Osteocyte (in vitro differentiated cells): Measurements from ENCODE around the gene FBXL16. TPM values are rescaled to one million over a fixed set of nuclear protein-coding genes. Genes with fewer than 3 reads are reported as not detected.
"Not testable (repeated sequence)": the region's sequence is repeated elsewhere in the genome, so short reads cannot be mapped to it uniquely, and the experiment has no call there.

Experiments used
- DNase-seq: peaks from one replicate; pipeline ENCODE4 v3.0.0; 2021; ENCODE audit warnings: mixed read lengths; ENCODE audit not compliant: unreplicated experiment; ENCODE audit errors: extremely low spot score
- H3K27ac Mint-ChIP-seq: one replicate; pipeline ENCODE4 v1.8.0; 2021; ENCODE audit warnings: mild to moderate bottlenecking, mixed read lengths; ENCODE audit not compliant: unreplicated experiment
- H3K27me3 Mint-ChIP-seq: one replicate; pipeline ENCODE4 v1.8.0; 2021; ENCODE audit warnings: mixed read lengths; ENCODE audit not compliant: unreplicated experiment
- H3K36me3 Mint-ChIP-seq: one replicate; pipeline ENCODE4 v1.8.0; 2021; ENCODE audit warnings: mixed read lengths; ENCODE audit not compliant: unreplicated experiment
- H3K4me1 Mint-ChIP-seq: one replicate; pipeline ENCODE4 v1.8.0; 2021; ENCODE audit warnings: mixed read lengths; ENCODE audit not compliant: unreplicated experiment
- H3K4me3 Mint-ChIP-seq: one replicate; pipeline ENCODE4 v1.8.0; 2021; ENCODE audit warnings: mild to moderate bottlenecking, moderate library complexity, mixed read lengths; ENCODE audit not compliant: unreplicated experiment
- H3K9me3 Mint-ChIP-seq: one replicate; pipeline ENCODE4 v1.8.0; 2021; ENCODE audit warnings: mixed read lengths; ENCODE audit not compliant: unreplicated experiment
- total RNA-seq: library from RNA; stranded (reverse); gene quantifications from 2 replicates; pipeline ENCODE4 v1.2.1, GENCODE V29; 2021
- TF ChIP-seq, protein P1 (sequence below): fragments of 200-600 bp; sonication (generic); IDR thresholded peaks from 2 replicates; pipeline ENCODE4 v1.5.0; 2021; ENCODE audit warnings: antibody characterized with exemption, mild to moderate bottlenecking, moderate library complexity

The FBXL16 gene
- total RNA-seq, 1 donor from 2014 or later: 0.32 TPM

DNA sequence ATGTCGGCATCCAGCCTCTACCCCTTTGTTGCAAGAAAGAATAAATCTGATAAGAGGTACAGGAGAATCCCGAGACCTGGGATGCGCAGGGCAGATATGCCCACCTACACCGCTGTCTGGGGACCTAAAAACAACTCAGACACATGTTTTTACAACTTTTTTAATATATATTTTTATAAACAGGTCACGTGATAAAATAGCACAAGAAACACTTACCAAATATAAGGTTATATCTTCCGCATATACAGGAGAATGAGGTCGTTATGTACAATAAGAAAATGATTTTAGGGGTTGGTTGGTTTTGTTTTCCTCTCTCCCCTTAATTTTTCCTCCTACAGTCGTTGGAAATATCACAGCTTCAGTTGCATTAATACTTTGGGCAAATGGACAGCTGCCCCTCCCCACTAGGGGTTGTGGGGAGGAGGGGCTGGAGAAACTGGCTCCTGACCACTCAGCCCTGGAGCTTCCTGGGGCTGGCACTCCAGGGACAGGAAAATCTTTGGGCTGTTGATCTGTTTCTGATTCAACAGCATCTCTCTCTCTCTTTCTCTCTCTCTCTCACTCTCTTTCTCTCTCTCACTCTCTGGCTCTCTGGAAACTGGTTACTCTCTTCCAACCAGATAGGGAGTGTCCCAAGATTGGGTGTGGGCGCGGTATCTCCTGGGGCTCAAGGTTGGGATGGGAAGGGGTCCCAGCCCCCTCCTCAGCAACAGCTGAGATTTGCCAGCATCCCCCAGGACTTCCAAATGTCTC, 13.1 kb downstream of the FBXL16 start:
- peaks cover 17% of the 10 kb centered on the region for H3K4me1 Mint-ChIP-seq
- no peak overlapping the region for H3K4me3 Mint-ChIP-seq
- no peak for DNase-seq
- no peaks in the 10 kb centered on the region for H3K36me3 Mint-ChIP-seq
- H3K27me3 Mint-ChIP-seq: peaks cover 29% of the 10 kb centered on the region
- H3K9me3 Mint-ChIP-seq: no peaks in the 10 kb centered on the region
- TF ChIP-seq, protein P1, sequence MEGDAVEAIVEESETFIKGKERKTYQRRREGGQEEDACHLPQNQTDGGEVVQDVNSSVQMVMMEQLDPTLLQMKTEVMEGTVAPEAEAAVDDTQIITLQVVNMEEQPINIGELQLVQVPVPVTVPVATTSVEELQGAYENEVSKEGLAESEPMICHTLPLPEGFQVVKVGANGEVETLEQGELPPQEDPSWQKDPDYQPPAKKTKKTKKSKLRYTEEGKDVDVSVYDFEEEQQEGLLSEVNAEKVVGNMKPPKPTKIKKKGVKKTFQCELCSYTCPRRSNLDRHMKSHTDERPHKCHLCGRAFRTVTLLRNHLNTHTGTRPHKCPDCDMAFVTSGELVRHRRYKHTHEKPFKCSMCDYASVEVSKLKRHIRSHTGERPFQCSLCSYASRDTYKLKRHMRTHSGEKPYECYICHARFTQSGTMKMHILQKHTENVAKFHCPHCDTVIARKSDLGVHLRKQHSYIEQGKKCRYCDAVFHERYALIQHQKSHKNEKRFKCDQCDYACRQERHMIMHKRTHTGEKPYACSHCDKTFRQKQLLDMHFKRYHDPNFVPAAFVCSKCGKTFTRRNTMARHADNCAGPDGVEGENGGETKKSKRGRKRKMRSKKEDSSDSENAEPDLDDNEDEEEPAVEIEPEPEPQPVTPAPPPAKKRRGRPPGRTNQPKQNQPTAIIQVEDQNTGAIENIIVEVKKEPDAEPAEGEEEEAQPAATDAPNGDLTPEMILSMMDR: no peak
- H3K27ac Mint-ChIP-seq: no peak overlapping the region

DNA sequence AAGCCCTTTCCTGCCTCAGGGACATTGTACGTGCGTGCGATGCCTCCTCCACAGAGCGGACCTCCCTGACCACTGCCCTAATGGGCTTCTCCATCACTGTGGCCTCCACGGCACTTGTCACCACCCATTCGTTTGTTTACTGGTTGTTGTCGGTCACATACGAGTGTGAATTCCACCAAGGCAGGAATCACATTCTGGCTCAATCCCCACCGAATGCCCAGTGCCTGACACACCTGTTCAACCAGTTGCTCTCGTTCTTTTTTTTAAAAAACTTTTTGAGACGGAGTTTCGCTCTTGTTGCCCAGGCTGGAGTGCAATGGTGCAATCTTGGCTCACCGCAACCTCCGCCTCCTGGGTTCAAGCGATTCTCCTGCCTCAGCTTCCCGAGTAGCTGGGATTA, 14.4 kb downstream of the FBXL16 start:
- not testable (repeated sequence) for H3K9me3 Mint-ChIP-seq, H3K36me3 Mint-ChIP-seq, DNase-seq, H3K27ac Mint-ChIP-seq
- Mint-ChIP-seq H3K4me3 (peak overlapping the region; percentile 58), H3K27me3 (peaks cover 23% of the 10 kb centered on the region), H3K4me1 (peaks cover 17% of the 10 kb centered on the region)

DNA sequence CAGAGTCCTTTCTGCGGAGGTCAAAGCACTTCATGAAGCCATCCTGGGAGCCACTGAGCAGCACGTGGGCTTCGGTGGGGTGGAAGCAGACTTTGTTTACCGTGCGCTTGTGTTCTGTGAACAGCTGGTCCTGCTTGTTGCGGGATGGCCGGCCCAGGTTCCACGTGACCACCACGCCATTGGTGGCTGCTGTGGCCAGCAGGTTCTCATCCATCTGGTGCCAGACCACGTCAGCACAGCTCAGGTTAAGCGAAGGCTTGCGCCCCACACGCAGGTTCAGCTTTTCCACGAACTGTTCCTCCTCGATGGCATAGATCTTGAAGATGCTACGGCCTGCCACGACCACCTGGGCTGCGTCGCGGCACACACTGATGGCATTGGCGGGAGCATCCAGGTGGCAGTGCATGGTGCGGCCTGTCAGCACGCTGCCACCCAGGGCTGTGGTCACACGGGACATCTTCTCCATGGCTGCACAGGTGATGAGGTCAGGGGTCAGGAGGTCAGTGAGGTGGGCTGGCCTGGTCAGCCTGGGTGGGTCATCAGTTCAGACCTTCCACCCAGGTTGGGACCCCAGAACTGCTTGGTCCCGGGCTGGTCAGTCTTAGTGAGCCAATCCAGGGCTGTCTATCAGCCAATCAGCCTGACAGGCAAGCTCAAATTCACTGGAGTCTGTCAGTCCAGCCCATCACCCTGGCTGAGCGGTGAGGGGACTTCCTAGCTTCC, 16.3 kb downstream of the FBXL16 start:
- H3K36me3 Mint-ChIP-seq: peaks cover 3% of the 10 kb centered on the region
- H3K9me3 Mint-ChIP-seq: no peaks in the 10 kb centered on the region
- TF ChIP-seq, protein P1: no peak
- H3K27ac Mint-ChIP-seq: peak overlapping the region; percentile 84
- H3K4me3 Mint-ChIP-seq: peak overlapping the region; percentile 87
- peaks cover 13% of the 10 kb centered on the region for H3K27me3 Mint-ChIP-seq
- peaks cover 19% of the 10 kb centered on the region for H3K4me1 Mint-ChIP-seq
- no peak for DNase-seq

DNA sequence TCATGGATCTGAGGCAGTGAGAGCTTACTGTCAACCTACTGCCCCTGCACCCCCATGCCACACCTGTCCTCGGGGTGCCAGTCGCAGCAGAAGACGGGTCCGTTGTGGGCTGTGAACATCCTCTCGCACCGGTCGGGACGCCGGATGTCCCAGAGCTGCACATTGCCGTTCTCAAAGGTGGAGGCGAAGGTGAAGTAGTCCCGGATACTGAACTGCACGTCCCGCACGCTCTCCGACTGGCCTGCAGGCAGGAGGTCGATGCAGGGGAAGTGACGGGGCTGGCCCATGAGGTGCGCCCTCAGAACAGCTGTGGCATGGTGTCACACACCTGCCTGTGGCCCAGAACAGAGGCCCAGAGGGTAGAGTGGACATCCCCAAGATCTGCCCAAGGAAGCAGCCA, 18.1 kb downstream of the FBXL16 start:
- DNase-seq: no peak
- TF ChIP-seq, protein P1: no peak
- no peak overlapping the region for H3K4me3 Mint-ChIP-seq
- H3K27ac Mint-ChIP-seq: no peak overlapping the region
- H3K27me3 Mint-ChIP-seq: peaks cover 5% of the 10 kb centered on the region
- H3K9me3 Mint-ChIP-seq: no peaks in the 10 kb centered on the region
- H3K36me3 Mint-ChIP-seq: peaks cover 5% of the 10 kb centered on the region
- H3K4me1 Mint-ChIP-seq: peaks cover 25% of the 10 kb centered on the region

DNA sequence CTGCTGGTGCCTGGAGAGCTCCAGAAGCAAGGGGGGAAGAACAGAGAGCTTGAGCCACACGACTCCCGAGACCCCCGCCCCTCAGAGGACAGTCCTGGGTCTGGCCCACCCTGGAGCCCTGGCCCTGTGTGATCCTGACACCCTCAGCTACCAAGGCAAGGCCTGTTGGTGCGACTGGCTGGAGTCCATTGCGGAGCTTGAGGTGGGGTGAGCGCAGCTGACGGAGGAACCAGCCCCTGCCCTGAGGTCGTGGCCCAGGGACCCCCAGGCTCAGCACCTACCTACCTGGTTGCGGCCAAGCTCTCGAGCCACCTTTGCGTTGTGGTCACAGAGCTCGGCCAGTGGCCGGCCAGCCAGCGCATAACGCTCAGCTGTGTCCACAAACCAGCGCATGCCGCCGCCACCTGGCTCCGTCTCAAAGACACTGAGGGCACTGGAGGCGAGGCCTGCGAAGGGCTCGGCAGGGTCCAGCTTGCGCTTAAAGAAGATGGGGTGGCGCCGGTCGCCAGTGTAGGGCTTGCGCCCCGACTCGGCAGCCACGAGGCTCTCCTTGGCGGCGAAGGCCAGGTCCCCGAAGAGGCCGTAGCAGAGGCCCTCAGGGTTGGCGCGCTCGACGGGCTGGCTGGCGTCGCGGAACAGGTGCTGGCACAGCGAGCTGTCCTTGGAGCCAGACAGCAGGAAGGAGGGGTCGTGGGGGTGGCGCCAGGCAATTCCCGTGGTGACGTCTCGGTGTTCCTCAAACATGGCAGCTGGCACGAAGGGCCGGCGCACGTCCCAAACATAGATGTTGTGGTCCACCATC, 18.9 kb downstream of the FBXL16 start:
- no peaks in the 10 kb centered on the region for H3K27me3 Mint-ChIP-seq

More for the DNA sequence above, 18.9 kb downstream of the FBXL16 start:
- TF ChIP-seq, protein P1: no peak
- peaks cover 29% of the 10 kb centered on the region for H3K4me1 Mint-ChIP-seq
- no peaks in the 10 kb centered on the region for H3K9me3 Mint-ChIP-seq
- peaks cover 8% of the 10 kb centered on the region for H3K36me3 Mint-ChIP-seq
- H3K27ac Mint-ChIP-seq: no peak overlapping the region
- DNase-seq: no peak
- H3K4me3 Mint-ChIP-seq: no peak overlapping the region
